Heart left ventricle (tissue), 13 donors: ENCODE measurements around the gene SPSB3.

Experiments used
- CTCF ChIP-seq, 12 donors: fragments of 200-600 bp; sonication (generic) in 4 of 12; IDR thresholded peaks; one replicate each; pipeline versions ENCODE4 v1.5.0 to v1.8.0; 2018 to 2022; ENCODE audit warnings: antibody characterized with exemption in 12 of 12, mild to moderate bottlenecking in 5 of 12
- POLR2A ChIP-seq, 2 donors: fragments of 450-650 bp; IDR thresholded peaks; one replicate each; pipeline ENCODE4 v1.6.1; 2017; ENCODE audit warnings: antibody characterized with exemption in 2 of 2, mild to moderate bottlenecking in 2 of 2, moderate library complexity in 2 of 2
- donor health status: ischemic (EF 13 %, LVEDD 7.1; RV severe dilation, severe dysfunction).
- donor health status: DM: no; HTN: yes; CAD: no.
- donor health status: DM: no; HTN: no; CAD: no.
- donor health status: ischemic (EF 25% LVEDD 6.9; RV normal size, moderate dysfunction).
- donor health status: ischemic (EF 25% LVEDD 5.7; RV mildly dilated, moderate dysfunction).
- donor health status: ischemic (EF 35%, LVEDD 5.7; RV mildly dilated, moderate dysfunction).
- donor health status: nonischemic (EF 11% LVEDD 7.7; RV severe dilation, severe dysfunction).
- donor health status: DM: yes; HTN: yes; CAD: no.
- donor health status: PGD.
- donor health status: ischemic (EF 29% LVEDD 5.4; RV normal size, mild dysfunction).
- donor health status: nonischemic (EF 23%, LVEDD 6.1; RV moderate dilation, normal function).

GRCh38 chr16:1791256-1791942 lies 9.0 kb upstream of the SPSB3 start:
- TF ChIP-seq CTCF (IDR thresholded peaks at IDR 0.05): no peak
- no peak for TF ChIP-seq POLR2A (IDR thresholded peaks at IDR 0.05)
